ENCODE results near the gene ARL6IP1.

The ARL6IP1 gene

GRCh38 chr16:18816286-18816685, 14.9 kb upstream of the ARL6IP1 start:
- Histone ChIP-seq H3K9me2 (replicated peaks; ENCODE audit: insufficient read depth, low read length) (no peaks in the 10 kb centered on the region), H3K79me2 (ENCODE audit: insufficient read depth, low read length) (no peaks in the 10 kb centered on the region), H3K27me3 (ENCODE audit: low read length) (no peaks in the 10 kb centered on the region), H4K20me1 (ENCODE audit: low read depth, low read length) (no peaks in the 10 kb centered on the region), H2AFZ (ENCODE audit: low read depth, low read length, severe bottlenecking) (no peak overlapping the region), H3F3A (ENCODE audit: insufficient read depth) (no peaks in the 10 kb centered on the region), H3K27ac (ENCODE audit: low read depth, low read length) (no peak overlapping the region), H3K9ac (ENCODE audit: low read length) (no peak overlapping the region), H3K4me3 (ENCODE audit: insufficient read depth, low read length, poor library complexity, severe bottlenecking) (no peak overlapping the region), H3K4me2 (ENCODE audit: low read depth, low read length, poor library complexity, severe bottlenecking) (no peak overlapping the region), H3K9me3 (ENCODE audit: insufficient read depth, low read length) (no peaks in the 10 kb centered on the region), H3K36me3 (ENCODE audit: low read length) (peaks cover 48% of the 10 kb centered on the region)
- TF ChIP-seq EZH2phosphoT487 (conservative IDR thresholded peaks at IDR 0.05; ENCODE audit: low read length) (no peak), CTCF (IDR thresholded peaks at IDR 0.05; ENCODE audit: insufficient read depth, low read length, poor library complexity, severe bottlenecking) (no peak)

- no peak overlapping the region for H3K4me2 ChIP-seq (ENCODE audit: low read depth, low read length, poor library complexity, severe bottlenecking)
- no peak overlapping the region for H3K27ac ChIP-seq (ENCODE audit: low read depth, low read length)
- no peaks in the 10 kb centered on the region for H3K27me3 ChIP-seq (ENCODE audit: low read length)
- H3K79me2 ChIP-seq (ENCODE audit: insufficient read depth, low read length) = no peaks in the 10 kb centered on the region
- no peaks in the 10 kb centered on the region for H3K9me3 ChIP-seq (ENCODE audit: insufficient read depth, low read length)
- H4K20me1 ChIP-seq (ENCODE audit: low read depth, low read length) = no peaks in the 10 kb centered on the region
- no peak overlapping the region for H3K4me3 ChIP-seq (ENCODE audit: insufficient read depth, low read length, poor library complexity, severe bottlenecking)
- no peak overlapping the region for H3K9ac ChIP-seq (ENCODE audit: low read length)
- TF ChIP-seq EZH2phosphoT487 (conservative IDR thresholded peaks at IDR 0.05; ENCODE audit: low read length) = no peak
- no peak for TF ChIP-seq CTCF (IDR thresholded peaks at IDR 0.05; ENCODE audit: insufficient read depth, low read length, poor library complexity, severe bottlenecking)
- H3K36me3 ChIP-seq (ENCODE audit: low read length) = peaks cover 56% of the 10 kb centered on the region
- H2AFZ ChIP-seq (ENCODE audit: low read depth, low read length, severe bottlenecking) = no peak overlapping the region
- no peaks in the 10 kb centered on the region for H3K9me2 ChIP-seq (replicated peaks; ENCODE audit: insufficient read depth, low read length)
- peaks cover 8% of the 10 kb centered on the region for H3F3A ChIP-seq (ENCODE audit: insufficient read depth)
Observed at GRCh38 chr16:18811925-18812324, 10.6 kb upstream of the ARL6IP1 start.

GRCh38 chr16:18809165-18809564, 7.8 kb upstream of the ARL6IP1 start:
- peaks cover 23% of the 10 kb centered on the region for H3F3A ChIP-seq (ENCODE audit: insufficient read depth)
- H3K4me3 ChIP-seq (ENCODE audit: insufficient read depth, low read length, poor library complexity, severe bottlenecking) = no peak overlapping the region
- H3K9ac ChIP-seq (ENCODE audit: low read length) = no peak overlapping the region
- TF ChIP-seq EZH2phosphoT487 (conservative IDR thresholded peaks at IDR 0.05; ENCODE audit: low read length) (no peak), CTCF (IDR thresholded peaks at IDR 0.05; ENCODE audit: insufficient read depth, low read length, poor library complexity, severe bottlenecking) (no peak)
- H2AFZ ChIP-seq (ENCODE audit: low read depth, low read length, severe bottlenecking) = no peak overlapping the region
- H3K4me2 ChIP-seq (ENCODE audit: low read depth, low read length, poor library complexity, severe bottlenecking) = no peak overlapping the region
- no peaks in the 10 kb centered on the region for H4K20me1 ChIP-seq (ENCODE audit: low read depth, low read length)
- H3K79me2 ChIP-seq (ENCODE audit: insufficient read depth, low read length) = no peaks in the 10 kb centered on the region
- H3K9me2 ChIP-seq (replicated peaks; ENCODE audit: insufficient read depth, low read length) = no peaks in the 10 kb centered on the region
- H3K36me3 ChIP-seq (ENCODE audit: low read length) = peaks cover 38% of the 10 kb centered on the region
- no peak overlapping the region for H3K27ac ChIP-seq (ENCODE audit: low read depth, low read length)
- no peaks in the 10 kb centered on the region for H3K9me3 ChIP-seq (ENCODE audit: insufficient read depth, low read length)
- no peaks in the 10 kb centered on the region for H3K27me3 ChIP-seq (ENCODE audit: low read length)

All from SU-DHL-6 (cell line).